Measurements from ENCODE around the gene UBQLN4. TPM values are rescaled to one million over a fixed set of nuclear protein-coding genes. Genes with fewer than 3 reads are reported as not detected.
"Not testable (repeated sequence)": the region's sequence is repeated elsewhere in the genome, so short reads cannot be mapped to it uniquely, and the experiment has no call there.

Gene UBQLN4
- total RNA-seq, 1 donor from 2014 or later, result 43.7 TPM

GRCh38 chr1:156042828-156043227, 10.8 kb downstream of the UBQLN4 start:
- Histone ChIP-seq H3K9ac (no peak overlapping the region), H3K79me2 (ENCODE audit: low read depth) (no peaks in the 10 kb centered on the region), H3K27me3 (no peaks in the 10 kb centered on the region), H3K4me3 (no peak overlapping the region), H3K4me1 (no peaks in the 10 kb centered on the region), H3K36me3 (no peaks in the 10 kb centered on the region), H4K20me1 (ENCODE audit: low read depth) (no peaks in the 10 kb centered on the region), H3K4me2 (no peak overlapping the region), H2AFZ (replicated peaks) (no peak overlapping the region), H3K27ac (no peak overlapping the region), H3F3A (ENCODE audit: low read depth) (no peaks in the 10 kb centered on the region), H3K9me3 (ENCODE audit: low read depth) (no peaks in the 10 kb centered on the region)
- H3K27me3 Mint-ChIP-seq (ENCODE audit: insufficient read depth, low read depth), result no peaks in the 10 kb centered on the region
- TF ChIP-seq, protein P1, sequence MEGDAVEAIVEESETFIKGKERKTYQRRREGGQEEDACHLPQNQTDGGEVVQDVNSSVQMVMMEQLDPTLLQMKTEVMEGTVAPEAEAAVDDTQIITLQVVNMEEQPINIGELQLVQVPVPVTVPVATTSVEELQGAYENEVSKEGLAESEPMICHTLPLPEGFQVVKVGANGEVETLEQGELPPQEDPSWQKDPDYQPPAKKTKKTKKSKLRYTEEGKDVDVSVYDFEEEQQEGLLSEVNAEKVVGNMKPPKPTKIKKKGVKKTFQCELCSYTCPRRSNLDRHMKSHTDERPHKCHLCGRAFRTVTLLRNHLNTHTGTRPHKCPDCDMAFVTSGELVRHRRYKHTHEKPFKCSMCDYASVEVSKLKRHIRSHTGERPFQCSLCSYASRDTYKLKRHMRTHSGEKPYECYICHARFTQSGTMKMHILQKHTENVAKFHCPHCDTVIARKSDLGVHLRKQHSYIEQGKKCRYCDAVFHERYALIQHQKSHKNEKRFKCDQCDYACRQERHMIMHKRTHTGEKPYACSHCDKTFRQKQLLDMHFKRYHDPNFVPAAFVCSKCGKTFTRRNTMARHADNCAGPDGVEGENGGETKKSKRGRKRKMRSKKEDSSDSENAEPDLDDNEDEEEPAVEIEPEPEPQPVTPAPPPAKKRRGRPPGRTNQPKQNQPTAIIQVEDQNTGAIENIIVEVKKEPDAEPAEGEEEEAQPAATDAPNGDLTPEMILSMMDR (IDR thresholded peaks at IDR 0.05), result no peak
- no peak for TF ChIP-seq EZH2 (IDR thresholded peaks at IDR 0.05)
- no peak for TF ChIP-seq EZH2phosphoT487 (IDR thresholded peaks at IDR 0.05)
- H3K9me3 Mint-ChIP-seq, result no peaks in the 10 kb centered on the region
- H3K36me3 Mint-ChIP-seq, result peaks cover 28% of the 10 kb centered on the region
- H3K27ac Mint-ChIP-seq, result no peak overlapping the region
- no peak overlapping the region for H3K4me3 Mint-ChIP-seq
- DNase-seq (ENCODE audit: low spot score), result no peak
- H3K4me1 Mint-ChIP-seq, result no peaks in the 10 kb centered on the region

GRCh38 chr1:156034991-156035390, 18.6 kb downstream of the UBQLN4 start:
- H3K27ac Mint-ChIP-seq; DNase-seq (ENCODE audit: low spot score); H3K4me2 ChIP-seq; H3F3A ChIP-seq (ENCODE audit: low read depth); H3K9me3 Mint-ChIP-seq; H3K79me2 ChIP-seq (ENCODE audit: low read depth); H3K4me3 ChIP-seq; H3K27ac ChIP-seq; H3K36me3 ChIP-seq; H3K9me3 ChIP-seq (ENCODE audit: low read depth); H2AFZ ChIP-seq (replicated peaks); H3K27me3 Mint-ChIP-seq (ENCODE audit: insufficient read depth, low read depth); H3K4me1 Mint-ChIP-seq; H3K9ac ChIP-seq; H3K27me3 ChIP-seq; H3K4me3 Mint-ChIP-seq; H4K20me1 ChIP-seq (ENCODE audit: low read depth); H3K4me1 ChIP-seq: not testable (repeated sequence)
- peaks cover 11% of the 10 kb centered on the region for H3K36me3 Mint-ChIP-seq

DNA sequence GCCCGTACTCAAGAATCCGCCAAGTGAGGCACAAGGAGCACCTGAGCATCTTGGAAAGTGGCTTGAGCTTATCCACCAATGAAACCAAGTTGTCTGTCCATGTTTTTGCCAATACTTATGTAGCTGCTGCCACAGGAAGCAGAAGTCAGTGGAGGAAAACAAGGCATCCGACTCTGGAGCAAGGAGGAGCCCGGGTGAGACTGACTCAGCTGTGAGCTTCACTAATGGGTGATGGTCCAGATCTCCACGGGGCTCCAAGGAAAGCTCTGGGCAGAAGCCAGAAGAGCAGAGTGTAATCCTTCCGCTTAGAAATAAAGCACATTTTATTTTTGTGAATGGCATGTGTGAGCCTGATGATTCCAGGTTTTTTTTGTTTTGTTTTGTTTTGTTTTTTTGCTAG, 20.6 kb downstream of the UBQLN4 start:
- Histone ChIP-seq H3K27me3 (no peaks in the 10 kb centered on the region), H3F3A (ENCODE audit: low read depth) (peaks cover 5% of the 10 kb centered on the region), H3K4me3 (no peak overlapping the region), H3K9me3 (ENCODE audit: low read depth) (no peaks in the 10 kb centered on the region), H3K36me3 (no peaks in the 10 kb centered on the region), H3K79me2 (ENCODE audit: low read depth) (no peaks in the 10 kb centered on the region), H3K4me1 (no peaks in the 10 kb centered on the region), H3K9ac (no peak overlapping the region), H3K27ac (no peak overlapping the region), H3K4me2 (no peak overlapping the region), H2AFZ (replicated peaks) (no peak overlapping the region), H4K20me1 (ENCODE audit: low read depth) (no peaks in the 10 kb centered on the region)
- Mint-ChIP-seq H3K36me3 (peaks cover 9% of the 10 kb centered on the region), H3K4me1 (peaks cover 6% of the 10 kb centered on the region), H3K9me3 (no peaks in the 10 kb centered on the region), H3K4me3 (no peak overlapping the region), H3K27ac (no peak overlapping the region), H3K27me3 (ENCODE audit: insufficient read depth, low read depth) (peaks cover 2% of the 10 kb centered on the region)
- TF ChIP-seq EZH2 (IDR thresholded peaks at IDR 0.05), result no peak
- TF ChIP-seq EZH2phosphoT487 (IDR thresholded peaks at IDR 0.05), result no peak
- TF ChIP-seq, protein P1 (IDR thresholded peaks at IDR 0.05), result no peak
- DNase-seq (ENCODE audit: low spot score), result no peak

DNA sequence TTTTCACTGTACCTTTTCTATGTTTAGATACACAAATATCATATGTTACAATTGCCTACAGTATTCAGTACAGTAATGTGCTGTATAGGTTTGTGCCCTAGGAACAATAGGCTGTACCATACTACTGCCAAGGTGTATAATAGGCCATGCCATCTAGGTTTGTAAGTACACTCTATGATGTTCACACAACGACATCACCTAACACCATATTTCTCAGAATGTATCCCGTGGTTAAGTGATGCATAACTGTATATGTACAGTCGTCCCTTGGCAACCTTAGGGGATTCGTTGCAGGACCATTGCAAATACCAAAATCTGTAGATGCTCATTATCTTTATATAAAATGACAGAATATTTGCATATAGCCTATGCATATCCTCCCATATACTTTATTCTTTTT, 27.0 kb downstream of the UBQLN4 start:
- H3K36me3 Mint-ChIP-seq, result no peaks in the 10 kb centered on the region
- no peak overlapping the region for H3K27ac ChIP-seq
- no peaks in the 10 kb centered on the region for H3K36me3 ChIP-seq
- no peak overlapping the region for H2AFZ ChIP-seq (replicated peaks)
- no peaks in the 10 kb centered on the region for H3K79me2 ChIP-seq (ENCODE audit: low read depth)
- H3K27ac Mint-ChIP-seq, result no peak overlapping the region
- peaks cover 25% of the 10 kb centered on the region for H3K27me3 ChIP-seq
- peaks cover 2% of the 10 kb centered on the region for H3K27me3 Mint-ChIP-seq (ENCODE audit: insufficient read depth, low read depth)
- H3K4me3 ChIP-seq, result no peak overlapping the region
- no peak overlapping the region for H3K9ac ChIP-seq
- H3K4me1 Mint-ChIP-seq, result peaks cover 10% of the 10 kb centered on the region
- H3F3A ChIP-seq (ENCODE audit: low read depth), result peaks cover 4% of the 10 kb centered on the region
- H3K4me3 Mint-ChIP-seq, result no peak overlapping the region
- H3K9me3 Mint-ChIP-seq, result no peaks in the 10 kb centered on the region
- H3K4me2 ChIP-seq, result no peak overlapping the region
- TF ChIP-seq EZH2phosphoT487 (IDR thresholded peaks at IDR 0.05), result no peak
- H3K4me1 ChIP-seq, result peaks cover 2% of the 10 kb centered on the region
- no peak for DNase-seq (ENCODE audit: low spot score)
- H3K9me3 ChIP-seq (ENCODE audit: low read depth), result no peaks in the 10 kb centered on the region
- H4K20me1 ChIP-seq (ENCODE audit: low read depth), result no peaks in the 10 kb centered on the region
